ENCODE data around the gene TTC7B. TPM values are rescaled to one million over a fixed set of nuclear protein-coding genes. Genes with fewer than 3 reads are reported as not detected.

TTC7B gene
- total and polyA plus RNA-seq, 2 donors (not counting 1 experiment from before 2014, with no cell fraction given), result 18.8 to 37.5 TPM

- Histone ChIP-seq H4K20me1 (ENCODE audit: control insufficient read depth, extremely low read depth, insufficient read depth, low read length) (no peaks in the 10 kb centered on the region), H3K9ac (ENCODE audit: insufficient read depth, low read length) (no peak overlapping the region), H3K79me2 (ENCODE audit: control insufficient read depth, insufficient read depth, low read length) (no peaks in the 10 kb centered on the region), H3K4me3 (replicated peaks in 1 of 4; ENCODE audit: control extremely low read depth in 1 of 4, insufficient read depth in 1 of 4, low read depth in 3 of 4, low read length in 4 of 4) (no peak overlapping the region), H3K27ac (ENCODE audit: insufficient read depth, low read length) (no peak overlapping the region), H3K27me3 (ENCODE audit: control insufficient read depth, insufficient read depth, low read length) (no peaks in the 10 kb centered on the region), H3K9me3 (ENCODE audit: control insufficient read depth, insufficient read depth, low read depth, low read length) (no peaks in the 10 kb centered on the region), H3K4me2 (ENCODE audit: extremely low read depth, insufficient read depth, low read length) (no peak overlapping the region), H3K4me1 (ENCODE audit: control insufficient read depth, extremely low read depth, insufficient read depth, low read length) (no peaks in the 10 kb centered on the region), H2AFZ (ENCODE audit: low read length) (no peak overlapping the region), H3K36me3 (ENCODE audit: control insufficient read depth, insufficient read depth, low read length) (no peaks in the 10 kb centered on the region)
- no peak for DNase-seq (ENCODE audit: low read depth in 2 of 2)
- no peak for TF ChIP-seq CTCF (conservative IDR thresholded peaks at IDR 0.05 in 1 of 2, IDR thresholded peaks at IDR 0.05 in 1 of 2; ENCODE audit: low read depth in 1 of 2, low read length in 2 of 2)
- no peak for TF ChIP-seq EZH2 (IDR thresholded peaks at IDR 0.05; ENCODE audit: low read length, missing control alignments)
Measured at GRCh38 chr14:90553298-90553920, 262.8 kb downstream of the TTC7B start.

GRCh38 chr14:90552465-90553297 is 263.5 kb downstream of the TTC7B start:
- no peaks in the 10 kb centered on the region for H4K20me1 ChIP-seq (ENCODE audit: control insufficient read depth, extremely low read depth, insufficient read depth, low read length)
- no peaks in the 10 kb centered on the region for H3K9me3 ChIP-seq (ENCODE audit: control insufficient read depth, insufficient read depth, low read depth, low read length)
- no peak for DNase-seq (ENCODE audit: low read depth in 2 of 2)
- H2AFZ ChIP-seq (ENCODE audit: low read length), result no peak overlapping the region
- TF ChIP-seq EZH2 (IDR thresholded peaks at IDR 0.05; ENCODE audit: low read length, missing control alignments) (no peak), CTCF (conservative IDR thresholded peaks at IDR 0.05 in 1 of 2, IDR thresholded peaks at IDR 0.05 in 1 of 2; ENCODE audit: low read depth in 1 of 2, low read length in 2 of 2) (no peak)
- H3K4me3 ChIP-seq (replicated peaks in 1 of 4; ENCODE audit: control extremely low read depth in 1 of 4, insufficient read depth in 1 of 4, low read depth in 3 of 4, low read length in 4 of 4), result no peak overlapping the region
- no peaks in the 10 kb centered on the region for H3K4me1 ChIP-seq (ENCODE audit: control insufficient read depth, extremely low read depth, insufficient read depth, low read length)
- H3K27ac ChIP-seq (ENCODE audit: insufficient read depth, low read length), result no peak overlapping the region
- no peaks in the 10 kb centered on the region for H3K79me2 ChIP-seq (ENCODE audit: control insufficient read depth, insufficient read depth, low read length)
- H3K36me3 ChIP-seq (ENCODE audit: control insufficient read depth, insufficient read depth, low read length), result no peaks in the 10 kb centered on the region
- no peak overlapping the region for H3K9ac ChIP-seq (ENCODE audit: insufficient read depth, low read length)
- no peaks in the 10 kb centered on the region for H3K27me3 ChIP-seq (ENCODE audit: control insufficient read depth, insufficient read depth, low read length)
- H3K4me2 ChIP-seq (ENCODE audit: extremely low read depth, insufficient read depth, low read length), result no peak overlapping the region

- no peak overlapping the region for H3K27ac ChIP-seq (ENCODE audit: insufficient read depth, low read length)
Measured at GRCh38 chr14:90551733-90552464, 264.3 kb downstream of the TTC7B start.

More at GRCh38 chr14:90551733-90552464, 264.3 kb downstream of the TTC7B start:
- Histone ChIP-seq H3K4me1 (ENCODE audit: control insufficient read depth, extremely low read depth, insufficient read depth, low read length) (no peaks in the 10 kb centered on the region), H3K9ac (ENCODE audit: insufficient read depth, low read length) (no peak overlapping the region), H2AFZ (ENCODE audit: low read length) (no peak overlapping the region), H3K4me3 (replicated peaks in 1 of 4; ENCODE audit: control extremely low read depth in 1 of 4, insufficient read depth in 1 of 4, low read depth in 3 of 4, low read length in 4 of 4) (no peak overlapping the region), H4K20me1 (ENCODE audit: control insufficient read depth, extremely low read depth, insufficient read depth, low read length) (no peaks in the 10 kb centered on the region), H3K4me2 (ENCODE audit: extremely low read depth, insufficient read depth, low read length) (no peak overlapping the region), H3K79me2 (ENCODE audit: control insufficient read depth, insufficient read depth, low read length) (no peaks in the 10 kb centered on the region), H3K36me3 (ENCODE audit: control insufficient read depth, insufficient read depth, low read length) (no peaks in the 10 kb centered on the region), H3K27me3 (ENCODE audit: control insufficient read depth, insufficient read depth, low read length) (no peaks in the 10 kb centered on the region), H3K9me3 (ENCODE audit: control insufficient read depth, insufficient read depth, low read depth, low read length) (no peaks in the 10 kb centered on the region)
- no peak for TF ChIP-seq CTCF (conservative IDR thresholded peaks at IDR 0.05 in 1 of 2, IDR thresholded peaks at IDR 0.05 in 1 of 2; ENCODE audit: low read depth in 1 of 2, low read length in 2 of 2)
- no peak for TF ChIP-seq EZH2 (IDR thresholded peaks at IDR 0.05; ENCODE audit: low read length, missing control alignments)
- DNase-seq (ENCODE audit: low read depth in 2 of 2), result no peak

All from fibroblast of lung (primary cell).